GM10266 (cell line): ENCODE measurements around the gene MET.
"Not testable (repeated sequence)": the region's sequence is repeated elsewhere in the genome, so short reads cannot be mapped to it uniquely, and the experiment has no call there.

Experiments used
- DNase-seq: peaks from one replicate; pipeline ENCODE4 v3.0.0; 2012; ENCODE audit errors: extremely low spot score
- CTCF ChIP-seq: IDR thresholded peaks from 2 replicates; pipeline ENCODE4 v1.5.1; 2012; ENCODE audit warnings: mild to moderate bottlenecking, low read depth; ENCODE audit not compliant: control insufficient read depth, insufficient read depth; ENCODE audit errors: missing control alignments

Gene MET

DNA sequence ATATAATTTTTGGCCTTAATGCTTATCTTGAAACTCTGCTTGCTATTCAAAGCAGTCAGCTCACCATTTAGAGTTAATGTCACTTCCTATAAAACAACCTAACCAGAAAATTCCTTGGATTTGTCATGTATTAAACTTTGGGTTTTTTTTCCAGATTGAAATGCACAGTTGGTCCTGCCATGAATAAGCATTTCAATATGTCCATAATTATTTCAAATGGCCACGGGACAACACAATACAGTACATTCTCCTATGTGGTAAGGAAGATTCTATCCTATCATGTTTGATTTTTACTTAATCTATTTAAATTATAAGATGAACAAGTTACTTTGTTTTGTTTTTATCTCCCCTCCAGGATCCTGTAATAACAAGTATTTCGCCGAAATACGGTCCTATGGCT lies 85.3 kb downstream of the MET start:
- no peak for TF ChIP-seq CTCF
- DNase-seq, result no peak

DNA sequence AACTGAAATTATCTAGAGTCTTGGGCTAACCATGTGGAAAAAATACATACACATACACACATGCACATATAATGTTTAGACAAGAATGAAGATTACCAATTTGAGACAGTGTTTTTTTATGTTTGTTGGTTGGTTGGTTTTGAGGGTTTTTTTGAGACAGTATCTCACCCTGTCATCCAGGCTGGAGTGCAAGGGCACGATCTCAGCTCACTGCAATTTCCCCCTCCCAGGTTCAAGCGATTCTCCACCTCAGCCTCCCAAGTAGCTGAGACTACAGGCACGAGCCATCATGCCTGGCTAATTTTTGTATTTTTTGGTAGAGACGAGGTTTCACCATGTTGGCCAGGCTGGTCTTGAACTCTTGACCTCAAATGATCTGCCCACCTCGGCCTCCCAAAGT lies 87.6 kb downstream of the MET start:
- DNase-seq, result not testable (repeated sequence)

- no peak for DNase-seq
- TF ChIP-seq CTCF, result no peak
Observed at GRCh38 chr7:116762971-116763370, 91.0 kb downstream of the MET start.

- TF ChIP-seq CTCF, result no peak
- no peak for DNase-seq
Observed at GRCh38 chr7:116763647-116764046, 91.7 kb downstream of the MET start.

- no peak for TF ChIP-seq CTCF
Observed at GRCh38 chr7:116766881-116767280, 94.9 kb downstream of the MET start.

GRCh38 chr7:116769546-116769945 lies 97.5 kb downstream of the MET start:
- TF ChIP-seq CTCF, result no peak
- no peak for DNase-seq

More at GRCh38 chr7:116766881-116767280, 94.9 kb downstream of the MET start:
- DNase-seq, result no peak

GRCh38 chr7:116770941-116771340 lies 98.9 kb downstream of the MET start:
- no peak for TF ChIP-seq CTCF
- no peak for DNase-seq

- no peak for DNase-seq
- TF ChIP-seq CTCF, result no peak
Observed at GRCh38 chr7:116771640-116772039, 99.6 kb downstream of the MET start.
